ENCODE results near the gene EHMT1. TPM values are rescaled to one million over a fixed set of nuclear protein-coding genes. Genes with fewer than 3 reads are reported as not detected.

The EHMT1 gene
- total and polyA plus RNA-seq, 2 of the 13 experiments (the other 11 are each of a cell fraction or from before 2014, with no cell fraction given) = 23.0 to 27.1 TPM

DNA sequence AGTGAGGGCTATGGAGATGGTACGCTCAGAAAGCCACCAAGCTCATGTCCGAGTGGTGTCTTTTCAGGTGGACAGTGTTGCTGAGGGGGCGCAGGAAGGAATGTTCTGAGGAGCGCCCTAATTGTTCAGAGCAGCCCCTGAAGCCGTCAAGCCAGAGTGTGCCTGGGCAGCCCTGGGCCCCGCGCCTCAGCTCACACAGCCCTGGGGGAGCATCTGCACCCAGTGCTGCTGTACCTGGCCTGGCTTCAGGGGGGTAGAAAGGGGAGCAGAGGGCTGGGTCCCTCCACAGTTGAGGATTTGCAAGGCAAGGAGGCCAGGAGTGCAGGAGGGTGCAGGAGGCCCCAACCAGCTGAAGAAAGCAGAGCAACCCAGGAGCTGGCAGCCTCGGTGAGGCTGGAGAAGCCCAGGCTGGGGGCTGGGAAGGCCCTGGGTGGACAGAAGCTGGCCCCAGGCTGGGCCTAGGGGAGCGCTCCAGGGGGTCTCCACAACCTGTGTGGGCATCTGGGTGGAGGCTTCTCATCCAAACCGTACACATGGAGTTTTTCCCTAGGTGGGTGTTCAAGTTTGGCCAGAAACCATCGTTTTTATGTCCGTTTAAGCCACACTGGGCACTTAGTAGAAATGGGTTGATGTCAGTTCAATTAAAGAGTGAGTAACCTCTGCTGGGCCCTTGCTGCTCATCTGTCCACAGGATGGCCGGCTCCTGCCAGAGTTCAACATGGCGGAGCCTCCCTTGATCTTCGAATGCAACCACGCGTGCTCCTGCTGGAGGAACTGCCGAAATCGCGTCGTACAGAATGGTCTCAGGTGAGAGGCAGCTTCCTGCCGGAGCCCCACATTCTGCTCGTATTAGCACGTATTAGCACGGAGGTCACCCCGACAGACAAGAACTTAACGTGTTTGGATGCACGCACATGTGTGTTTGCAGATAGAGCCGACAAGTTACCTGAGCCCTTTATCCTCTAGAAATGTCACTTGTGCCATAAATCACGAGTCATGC lies 196.8 kb downstream of the EHMT1 start:
- Histone ChIP-seq H3K79me2 (ENCODE audit: insufficient read depth, low read length) (no peaks in the 10 kb centered on the region), H3K4me1 (ENCODE audit: insufficient read depth, low read length) (no peaks in the 10 kb centered on the region), H3K36me3 (replicated peaks in 1 of 2; ENCODE audit: control insufficient read depth in 1 of 2, insufficient read depth in 2 of 2, low read length in 2 of 2) (peaks cover 33 to 51% of the 10 kb centered on the region in 2 experiments; a peak in 4 of 5 replicates), H3K9ac (ENCODE audit: insufficient read depth, low read depth, low read length) (no peak overlapping the region), H3K27ac (ENCODE audit: extremely low read length, insufficient read depth, low read length) (no peak overlapping the region), H3K4me3 (replicated peaks in 1 of 3; ENCODE audit: insufficient read depth in 1 of 3, low read depth in 2 of 3, low read length in 3 of 3) (no peak overlapping the region), H3K27me3 (ENCODE audit: control insufficient read depth in 1 of 2, insufficient read depth in 2 of 2, low read length in 2 of 2) (no peaks in the 10 kb centered on the region), H3K9me3 (ENCODE audit: low read length) (no peaks in the 10 kb centered on the region), H3K4me2 (ENCODE audit: low read depth, low read length) (no peak overlapping the region), H4K20me1 (ENCODE audit: insufficient read depth, low read length) (no peaks in the 10 kb centered on the region), H2AFZ (ENCODE audit: low read length) (no peak overlapping the region)
- no peak for DNase-seq (ENCODE audit: low spot score)
- 98% methylated on average over 26 of the region's 30 CpGs for WGBS (ENCODE audit: low lambda C conversion rate)
- BruUV-seq (replicated peaks) = no TSS peak
- no peak for ATAC-seq
- intact Hi-C loops (cut with micrococcal nuclease; ENCODE audit: unreplicated experiment) (no loop called here), in situ Hi-C loops (cut with HindIII; ENCODE audit: extremely low pct_ligation_motif_present, low pct_unique_long_range_greater_than_20kb) (no loop called here)
- no peak for FAIRE-seq
- ChIA-PET CTCF (ENCODE audit: low intra/inter-chr PET ratio, low total read pairs) (no interaction called here), POLR2A (no interaction called here)
- TF ChIP-seq ZBTB20 (CRISPR knock-in tag; IDR thresholded peaks at IDR 0.05; ENCODE audit: borderline replicate concordance, low read depth) (no peak), ZNF788 (CRISPR knock-in tag; IDR thresholded peaks at IDR 0.05; ENCODE audit: borderline replicate concordance) (no peak), AGO2 (optimal IDR thresholded peaks at IDR 0.05; ENCODE audit: low read depth, low read length) (no peak), CBX5 (CRISPR knock-in tag; IDR thresholded peaks at IDR 0.05; ENCODE audit: borderline replicate concordance) (no peak), POGZ (CRISPR knock-in tag; IDR thresholded peaks at IDR 0.05) (no peak), SAP130 (CRISPR knock-in tag; IDR thresholded peaks at IDR 0.05; ENCODE audit: low read depth) (no peak), TEAD2 (CRISPR knock-in tag; IDR thresholded peaks at IDR 0.05) (no peak), HNRNPUL1 (IDR thresholded peaks at IDR 0.05; ENCODE audit: low read depth, low read length) (no peak), WIZ (CRISPR knock-in tag; IDR thresholded peaks at IDR 0.05) (no peak)
- TF ChIP-seq, protein P1, sequence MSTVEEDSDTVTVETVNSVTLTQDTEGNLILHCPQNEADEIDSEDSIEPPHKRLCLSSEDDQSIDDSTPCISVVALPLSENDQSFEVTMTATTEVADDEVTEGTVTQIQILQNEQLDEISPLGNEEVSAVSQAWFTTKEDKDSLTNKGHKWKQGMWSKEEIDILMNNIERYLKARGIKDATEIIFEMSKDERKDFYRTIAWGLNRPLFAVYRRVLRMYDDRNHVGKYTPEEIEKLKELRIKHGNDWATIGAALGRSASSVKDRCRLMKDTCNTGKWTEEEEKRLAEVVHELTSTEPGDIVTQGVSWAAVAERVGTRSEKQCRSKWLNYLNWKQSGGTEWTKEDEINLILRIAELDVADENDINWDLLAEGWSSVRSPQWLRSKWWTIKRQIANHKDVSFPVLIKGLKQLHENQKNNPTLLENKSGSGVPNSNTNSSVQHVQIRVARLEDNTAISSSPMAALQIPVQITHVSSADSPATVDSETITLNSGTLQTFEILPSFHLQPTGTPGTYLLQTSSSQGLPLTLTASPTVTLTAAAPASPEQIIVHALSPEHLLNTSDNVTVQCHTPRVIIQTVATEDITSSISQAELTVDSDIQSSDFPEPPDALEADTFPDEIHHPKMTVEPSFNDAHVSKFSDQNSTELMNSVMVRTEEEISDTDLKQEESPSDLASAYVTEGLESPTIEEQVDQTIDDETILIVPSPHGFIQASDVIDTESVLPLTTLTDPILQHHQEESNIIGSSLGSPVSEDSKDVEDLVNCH (CRISPR knock-in tag; IDR thresholded peaks at IDR 0.05) = no peak
- TF ChIP-seq, protein P2, sequence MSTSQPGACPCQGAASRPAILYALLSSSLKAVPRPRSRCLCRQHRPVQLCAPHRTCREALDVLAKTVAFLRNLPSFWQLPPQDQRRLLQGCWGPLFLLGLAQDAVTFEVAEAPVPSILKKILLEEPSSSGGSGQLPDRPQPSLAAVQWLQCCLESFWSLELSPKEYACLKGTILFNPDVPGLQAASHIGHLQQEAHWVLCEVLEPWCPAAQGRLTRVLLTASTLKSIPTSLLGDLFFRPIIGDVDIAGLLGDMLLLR (CRISPR knock-in tag; IDR thresholded peaks at IDR 0.05) = no peak
- TF ChIP-seq, protein P3, sequence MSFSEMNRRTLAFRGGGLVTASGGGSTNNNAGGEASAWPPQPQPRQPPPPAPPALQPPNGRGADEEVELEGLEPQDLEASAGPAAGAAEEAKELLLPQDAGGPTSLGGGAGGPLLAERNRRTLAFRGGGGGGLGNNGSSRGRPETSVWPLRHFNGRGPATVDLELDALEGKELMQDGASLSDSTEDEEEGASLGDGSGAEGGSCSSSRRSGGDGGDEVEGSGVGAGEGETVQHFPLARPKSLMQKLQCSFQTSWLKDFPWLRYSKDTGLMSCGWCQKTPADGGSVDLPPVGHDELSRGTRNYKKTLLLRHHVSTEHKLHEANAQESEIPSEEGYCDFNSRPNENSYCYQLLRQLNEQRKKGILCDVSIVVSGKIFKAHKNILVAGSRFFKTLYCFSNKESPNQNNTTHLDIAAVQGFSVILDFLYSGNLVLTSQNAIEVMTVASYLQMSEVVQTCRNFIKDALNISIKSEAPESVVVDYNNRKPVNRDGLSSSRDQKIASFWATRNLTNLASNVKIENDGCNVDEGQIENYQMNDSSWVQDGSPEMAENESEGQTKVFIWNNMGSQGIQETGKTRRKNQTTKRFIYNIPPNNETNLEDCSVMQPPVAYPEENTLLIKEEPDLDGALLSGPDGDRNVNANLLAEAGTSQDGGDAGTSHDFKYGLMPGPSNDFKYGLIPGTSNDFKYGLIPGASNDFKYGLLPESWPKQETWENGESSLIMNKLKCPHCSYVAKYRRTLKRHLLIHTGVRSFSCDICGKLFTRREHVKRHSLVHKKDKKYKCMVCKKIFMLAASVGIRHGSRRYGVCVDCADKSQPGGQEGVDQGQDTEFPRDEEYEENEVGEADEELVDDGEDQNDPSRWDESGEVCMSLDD (CRISPR knock-in tag; IDR thresholded peaks at IDR 0.05; ENCODE audit: borderline replicate concordance) = no peak
- TF ChIP-seq, protein P4, sequence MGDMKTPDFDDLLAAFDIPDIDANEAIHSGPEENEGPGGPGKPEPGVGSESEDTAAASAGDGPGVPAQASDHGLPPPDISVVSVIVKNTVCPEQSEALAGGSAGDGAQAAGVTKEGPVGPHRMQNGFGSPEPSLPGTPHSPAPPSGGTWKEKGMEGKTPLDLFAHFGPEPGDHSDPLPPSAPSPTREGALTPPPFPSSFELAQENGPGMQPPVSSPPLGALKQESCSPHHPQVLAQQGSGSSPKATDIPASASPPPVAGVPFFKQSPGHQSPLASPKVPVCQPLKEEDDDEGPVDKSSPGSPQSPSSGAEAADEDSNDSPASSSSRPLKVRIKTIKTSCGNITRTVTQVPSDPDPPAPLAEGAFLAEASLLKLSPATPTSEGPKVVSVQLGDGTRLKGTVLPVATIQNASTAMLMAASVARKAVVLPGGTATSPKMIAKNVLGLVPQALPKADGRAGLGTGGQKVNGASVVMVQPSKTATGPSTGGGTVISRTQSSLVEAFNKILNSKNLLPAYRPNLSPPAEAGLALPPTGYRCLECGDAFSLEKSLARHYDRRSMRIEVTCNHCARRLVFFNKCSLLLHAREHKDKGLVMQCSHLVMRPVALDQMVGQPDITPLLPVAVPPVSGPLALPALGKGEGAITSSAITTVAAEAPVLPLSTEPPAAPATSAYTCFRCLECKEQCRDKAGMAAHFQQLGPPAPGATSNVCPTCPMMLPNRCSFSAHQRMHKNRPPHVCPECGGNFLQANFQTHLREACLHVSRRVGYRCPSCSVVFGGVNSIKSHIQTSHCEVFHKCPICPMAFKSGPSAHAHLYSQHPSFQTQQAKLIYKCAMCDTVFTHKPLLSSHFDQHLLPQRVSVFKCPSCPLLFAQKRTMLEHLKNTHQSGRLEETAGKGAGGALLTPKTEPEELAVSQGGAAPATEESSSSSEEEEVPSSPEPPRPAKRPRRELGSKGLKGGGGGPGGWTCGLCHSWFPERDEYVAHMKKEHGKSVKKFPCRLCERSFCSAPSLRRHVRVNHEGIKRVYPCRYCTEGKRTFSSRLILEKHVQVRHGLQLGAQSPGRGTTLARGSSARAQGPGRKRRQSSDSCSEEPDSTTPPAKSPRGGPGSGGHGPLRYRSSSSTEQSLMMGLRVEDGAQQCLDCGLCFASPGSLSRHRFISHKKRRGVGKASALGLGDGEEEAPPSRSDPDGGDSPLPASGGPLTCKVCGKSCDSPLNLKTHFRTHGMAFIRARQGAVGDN (CRISPR knock-in tag; IDR thresholded peaks at IDR 0.05) = no peak

Data from HepG2 (cell line).